Endothelial cell (in vitro differentiated cells): ENCODE measurements around the gene HSPA2. TPM values are rescaled to one million over a fixed set of nuclear protein-coding genes. Genes with fewer than 3 reads are reported as not detected.
"Not testable (repeated sequence)": the region's sequence is repeated elsewhere in the genome, so short reads cannot be mapped to it uniquely, and the experiment has no call there.

Source experiments
- DNase-seq: peaks from one replicate; pipeline ENCODE4 v3.0.0; 2021; ENCODE audit warnings: low spot score
- H3K27ac Mint-ChIP-seq: one replicate; pipeline ENCODE4 v1.8.0; 2021; ENCODE audit warnings: mixed read lengths, inconsistent platforms; ENCODE audit not compliant: unreplicated experiment
- H3K27me3 Mint-ChIP-seq: one replicate; pipeline ENCODE4 v1.8.0; 2021; ENCODE audit warnings: mild to moderate bottlenecking, moderate library complexity, mixed read lengths, inconsistent platforms; ENCODE audit not compliant: unreplicated experiment
- H3K36me3 Mint-ChIP-seq: one replicate; pipeline ENCODE4 v1.8.0; 2021; ENCODE audit warnings: mild to moderate bottlenecking, low read depth, mixed read lengths, inconsistent platforms; ENCODE audit not compliant: unreplicated experiment
- H3K4me1 Mint-ChIP-seq: one replicate; pipeline ENCODE4 v1.8.0; 2021; ENCODE audit warnings: mild to moderate bottlenecking, mixed read lengths, inconsistent platforms; ENCODE audit not compliant: unreplicated experiment
- H3K4me3 Mint-ChIP-seq: one replicate; pipeline ENCODE4 v1.8.0; 2021; ENCODE audit warnings: mild to moderate bottlenecking, mixed read lengths, inconsistent platforms; ENCODE audit not compliant: unreplicated experiment
- H3K9me3 Mint-ChIP-seq: one replicate; pipeline ENCODE4 v1.8.0; 2021; ENCODE audit warnings: mixed read lengths, inconsistent platforms; ENCODE audit not compliant: unreplicated experiment
- total RNA-seq: library from RNA; stranded (reverse); fragmentation: NEBNext Ultra II Directional; extraction: Animal tissue kit (Norgen Biotek cat#: 25700); gene quantifications from one replicate; pipeline ENCODE4 v1.2.1, GENCODE V29; 2021; ENCODE audit not compliant: unreplicated experiment
- TF ChIP-seq, protein P1 (sequence below): fragments of 200-600 bp; sonication (generic); IDR thresholded peaks from one replicate; pipeline ENCODE4 v1.5.0; 2021; ENCODE audit warnings: antibody characterized with exemption; ENCODE audit not compliant: unreplicated experiment

Gene HSPA2
- total RNA-seq, 1 donor from 2014 or later: 9.4 TPM

- Mint-ChIP-seq H3K9me3 (no peaks in the 10 kb centered on the region), H3K4me1 (peaks cover 27% of the 10 kb centered on the region), H3K27ac (no peak overlapping the region), H3K27me3 (no peaks in the 10 kb centered on the region), H3K4me3 (no peak overlapping the region), H3K36me3 (no peaks in the 10 kb centered on the region)
- no peak for DNase-seq
- TF ChIP-seq, protein P1, sequence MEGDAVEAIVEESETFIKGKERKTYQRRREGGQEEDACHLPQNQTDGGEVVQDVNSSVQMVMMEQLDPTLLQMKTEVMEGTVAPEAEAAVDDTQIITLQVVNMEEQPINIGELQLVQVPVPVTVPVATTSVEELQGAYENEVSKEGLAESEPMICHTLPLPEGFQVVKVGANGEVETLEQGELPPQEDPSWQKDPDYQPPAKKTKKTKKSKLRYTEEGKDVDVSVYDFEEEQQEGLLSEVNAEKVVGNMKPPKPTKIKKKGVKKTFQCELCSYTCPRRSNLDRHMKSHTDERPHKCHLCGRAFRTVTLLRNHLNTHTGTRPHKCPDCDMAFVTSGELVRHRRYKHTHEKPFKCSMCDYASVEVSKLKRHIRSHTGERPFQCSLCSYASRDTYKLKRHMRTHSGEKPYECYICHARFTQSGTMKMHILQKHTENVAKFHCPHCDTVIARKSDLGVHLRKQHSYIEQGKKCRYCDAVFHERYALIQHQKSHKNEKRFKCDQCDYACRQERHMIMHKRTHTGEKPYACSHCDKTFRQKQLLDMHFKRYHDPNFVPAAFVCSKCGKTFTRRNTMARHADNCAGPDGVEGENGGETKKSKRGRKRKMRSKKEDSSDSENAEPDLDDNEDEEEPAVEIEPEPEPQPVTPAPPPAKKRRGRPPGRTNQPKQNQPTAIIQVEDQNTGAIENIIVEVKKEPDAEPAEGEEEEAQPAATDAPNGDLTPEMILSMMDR: no peak
Observed at GRCh38 chr14:64513271-64513670, 27.3 kb upstream of the HSPA2 start.

- Mint-ChIP-seq H3K9me3 (no peaks in the 10 kb centered on the region), H3K27ac (no peak overlapping the region), H3K4me3 (no peak overlapping the region), H3K27me3 (peaks cover 1% of the 10 kb centered on the region), H3K36me3 (no peaks in the 10 kb centered on the region), H3K4me1 (peaks cover 16% of the 10 kb centered on the region)
- no peak for DNase-seq
- TF ChIP-seq, protein P1: no peak
Observed at GRCh38 chr14:64515053-64515452, 25.5 kb upstream of the HSPA2 start.

DNA sequence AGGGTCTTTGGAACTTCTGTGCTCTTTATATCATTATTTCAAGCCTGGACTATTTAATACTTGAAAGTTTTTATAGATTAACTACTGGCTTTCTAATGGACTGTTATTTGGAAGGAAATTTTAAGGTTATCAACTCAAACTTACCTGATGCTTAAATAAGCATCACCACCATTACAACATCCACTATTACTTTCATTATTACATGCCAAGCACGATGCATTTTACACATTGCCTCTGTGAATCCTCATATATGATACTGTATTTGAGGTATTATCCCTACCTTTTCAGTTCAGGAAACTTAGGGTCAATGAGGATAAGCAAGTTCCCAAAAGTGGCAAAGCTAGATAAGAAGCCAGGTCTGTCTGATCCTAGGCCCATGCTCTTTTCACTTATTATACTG is 23.6 kb upstream of the HSPA2 start:
- Mint-ChIP-seq H3K27me3 (peaks cover 1% of the 10 kb centered on the region), H3K4me3 (no peak overlapping the region)
- DNase-seq: no peak

DNA sequence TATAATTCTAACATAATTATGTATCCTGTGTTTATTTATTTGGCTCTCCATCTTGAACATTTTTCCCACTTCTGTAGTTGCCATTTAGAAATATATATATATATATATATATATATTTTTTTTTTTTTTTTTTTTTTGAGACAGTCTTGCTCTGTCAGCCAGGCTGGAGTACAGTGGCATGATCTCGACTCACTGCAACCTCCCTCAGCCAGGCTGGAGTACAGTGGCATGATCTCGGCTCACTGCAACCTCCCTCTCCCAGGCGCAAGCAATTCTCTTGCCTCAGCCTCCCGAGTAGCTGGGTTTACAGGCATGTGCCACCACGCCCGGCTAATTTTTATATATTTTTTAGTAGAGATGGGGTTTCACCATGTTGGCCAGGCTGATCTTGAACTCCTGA is 22.9 kb upstream of the HSPA2 start:
- not testable (repeated sequence) for H3K36me3 Mint-ChIP-seq, H3K9me3 Mint-ChIP-seq, H3K4me1 Mint-ChIP-seq

More for the DNA sequence above, 23.6 kb upstream of the HSPA2 start:
- TF ChIP-seq, protein P1: no peak
- Mint-ChIP-seq H3K4me1 (no peaks in the 10 kb centered on the region), H3K36me3 (no peaks in the 10 kb centered on the region), H3K9me3 (no peaks in the 10 kb centered on the region), H3K27ac (no peak overlapping the region)

GRCh38 chr14:64518229-64518628 is 22.3 kb upstream of the HSPA2 start:
- Mint-ChIP-seq H3K4me3 (no peak overlapping the region), H3K27me3 (peaks cover 1% of the 10 kb centered on the region), H3K9me3 (no peaks in the 10 kb centered on the region), H3K4me1 (no peaks in the 10 kb centered on the region), H3K27ac (no peak overlapping the region), H3K36me3 (no peaks in the 10 kb centered on the region)
- TF ChIP-seq, protein P1: no peak
- no peak for DNase-seq

More for the DNA sequence above, 22.9 kb upstream of the HSPA2 start:
- H3K27ac Mint-ChIP-seq, H3K4me3 Mint-ChIP-seq, DNase-seq, H3K27me3 Mint-ChIP-seq: not testable (repeated sequence)

DNA sequence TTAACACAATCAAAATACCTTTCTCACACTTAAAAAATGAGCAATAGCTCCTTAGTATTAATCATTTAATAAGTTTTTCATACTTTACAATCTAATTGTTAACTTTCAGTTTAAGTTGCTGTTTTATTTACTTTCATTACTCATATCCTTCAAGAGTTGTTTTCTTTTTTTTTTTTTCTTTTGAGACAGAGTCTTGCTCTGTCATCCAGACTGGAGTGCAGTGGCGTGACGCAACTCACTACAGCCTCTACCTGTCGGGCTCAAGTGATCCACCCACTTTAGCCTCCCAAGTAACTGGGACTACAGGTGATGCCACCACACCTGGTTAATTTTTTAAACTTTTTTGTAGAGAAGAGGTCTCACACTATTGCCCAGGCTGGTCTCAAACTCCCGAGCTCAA is 19.8 kb upstream of the HSPA2 start:
- H3K36me3 Mint-ChIP-seq: no peaks in the 10 kb centered on the region
- TF ChIP-seq, protein P1: no peak
- peaks cover 1% of the 10 kb centered on the region for H3K27me3 Mint-ChIP-seq
- no peaks in the 10 kb centered on the region for H3K4me1 Mint-ChIP-seq
- no peak overlapping the region for H3K27ac Mint-ChIP-seq
- no peak overlapping the region for H3K4me3 Mint-ChIP-seq
- H3K9me3 Mint-ChIP-seq: no peaks in the 10 kb centered on the region
- DNase-seq: no peak
